ENCODE data around the gene C4orf50.
"Not testable (repeated sequence)": the region's sequence is repeated elsewhere in the genome, so short reads cannot be mapped to it uniquely, and the experiment has no call there.

The C4orf50 gene

GRCh38 chr4:5958199-5958735, 60.0 kb downstream of the C4orf50 start:
- H3K27me3 ChIP-seq (ENCODE audit: control insufficient read depth, insufficient read depth, low read length): no peaks in the 10 kb centered on the region

GRCh38 chr4:5957076-5957475, 61.2 kb downstream of the C4orf50 start:
- H3K27ac ChIP-seq (ENCODE audit: low read length): no peak overlapping the region
- DNase-seq (ENCODE audit: low read depth, low spot score): no peak
- WGBS (ENCODE audit: insufficient coverage, insufficient read length): no CpG with 5 or more reads among the region's 16 CpGs
- no peaks in the 10 kb centered on the region for H3K27me3 ChIP-seq (ENCODE audit: control insufficient read depth, insufficient read depth, low read length)
- H3K4me3 ChIP-seq (ENCODE audit: low read length): no peak overlapping the region
- H3K9me3 ChIP-seq (ENCODE audit: control insufficient read depth, insufficient read depth, low read length): no peaks in the 10 kb centered on the region
- H3K4me1 ChIP-seq (ENCODE audit: control insufficient read depth, insufficient read depth, low read length): peaks cover 2% of the 10 kb centered on the region; the same call in 1 of the 2 replicates
- no peaks in the 10 kb centered on the region for H3K36me3 ChIP-seq (ENCODE audit: control insufficient read depth, insufficient read depth, low read length)

More at GRCh38 chr4:5958199-5958735, 60.0 kb downstream of the C4orf50 start:
- DNase-seq (ENCODE audit: low read depth, low spot score): no peak
- WGBS (ENCODE audit: insufficient coverage, insufficient read length): no CpG with 5 or more reads among the region's 15 CpGs
- Histone ChIP-seq H3K36me3 (ENCODE audit: control insufficient read depth, insufficient read depth, low read length) (no peaks in the 10 kb centered on the region), H3K9me3 (ENCODE audit: control insufficient read depth, insufficient read depth, low read length) (no peaks in the 10 kb centered on the region), H3K27ac (ENCODE audit: low read length) (no peak overlapping the region), H3K4me1 (ENCODE audit: control insufficient read depth, insufficient read depth, low read length) (peaks cover 2% of the 10 kb centered on the region; the same call in 1 of the 2 replicates), H3K4me3 (ENCODE audit: low read length) (no peak overlapping the region)

GRCh38 chr4:5956285-5957021, 61.8 kb downstream of the C4orf50 start:
- Histone ChIP-seq H3K4me3 (ENCODE audit: low read length) (no peak overlapping the region), H3K27me3 (ENCODE audit: control insufficient read depth, insufficient read depth, low read length) (no peaks in the 10 kb centered on the region), H3K4me1 (ENCODE audit: control insufficient read depth, insufficient read depth, low read length) (peaks cover 2% of the 10 kb centered on the region; the same call in 1 of the 2 replicates), H3K27ac (ENCODE audit: low read length) (no peak overlapping the region), H3K36me3 (ENCODE audit: control insufficient read depth, insufficient read depth, low read length) (no peaks in the 10 kb centered on the region), H3K9me3 (ENCODE audit: control insufficient read depth, insufficient read depth, low read length) (no peaks in the 10 kb centered on the region)
- WGBS (ENCODE audit: insufficient coverage, insufficient read length): no CpG with 5 or more reads among the region's 16 CpGs
- no peak for DNase-seq (ENCODE audit: low read depth, low spot score)

- no peaks in the 10 kb centered on the region for H3K36me3 ChIP-seq (ENCODE audit: control insufficient read depth, insufficient read depth, low read length)
- H3K27me3 ChIP-seq (ENCODE audit: control insufficient read depth, insufficient read depth, low read length): no peaks in the 10 kb centered on the region
- no peak for DNase-seq (ENCODE audit: low read depth, low spot score)
- H3K4me3 ChIP-seq (ENCODE audit: low read length): no peak overlapping the region
- no peak overlapping the region for H3K27ac ChIP-seq (ENCODE audit: low read length)
- WGBS (ENCODE audit: insufficient coverage, insufficient read length): no CpG with 5 or more reads among the region's 4 CpGs
- H3K9me3 ChIP-seq (ENCODE audit: control insufficient read depth, insufficient read depth, low read length): no peaks in the 10 kb centered on the region
- peaks cover 2% of the 10 kb centered on the region; the same call in 1 of the 2 replicates for H3K4me1 ChIP-seq (ENCODE audit: control insufficient read depth, insufficient read depth, low read length)
These were observed 62.4 kb downstream of the C4orf50 start for GRCh38 chr4:5955856-5956255.

GRCh38 chr4:5955201-5955821, 62.9 kb downstream of the C4orf50 start:
- H3K4me1 ChIP-seq (ENCODE audit: control insufficient read depth, insufficient read depth, low read length): peaks cover 2% of the 10 kb centered on the region; the same call in 1 of the 2 replicates
- H3K4me3 ChIP-seq (ENCODE audit: low read length): no peak overlapping the region
- DNase-seq (ENCODE audit: low read depth, low spot score): no peak
- no peaks in the 10 kb centered on the region for H3K27me3 ChIP-seq (ENCODE audit: control insufficient read depth, insufficient read depth, low read length)
- H3K36me3 ChIP-seq (ENCODE audit: control insufficient read depth, insufficient read depth, low read length): no peaks in the 10 kb centered on the region
- no peaks in the 10 kb centered on the region for H3K9me3 ChIP-seq (ENCODE audit: control insufficient read depth, insufficient read depth, low read length)
- H3K27ac ChIP-seq (ENCODE audit: low read length): no peak overlapping the region
- no CpG with 5 or more reads among the region's 18 CpGs for WGBS (ENCODE audit: insufficient coverage, insufficient read length)

- H3K4me1 ChIP-seq (ENCODE audit: control insufficient read depth, insufficient read depth, low read length): peaks cover 2% of the 10 kb centered on the region; the same call in 1 of the 2 replicates
- H3K9me3 ChIP-seq (ENCODE audit: control insufficient read depth, insufficient read depth, low read length): no peaks in the 10 kb centered on the region
- H3K27ac ChIP-seq (ENCODE audit: low read length): no peak overlapping the region
- no peak overlapping the region for H3K4me3 ChIP-seq (ENCODE audit: low read length)
- no peaks in the 10 kb centered on the region for H3K36me3 ChIP-seq (ENCODE audit: control insufficient read depth, insufficient read depth, low read length)
- no CpG with 5 or more reads among the region's 11 CpGs for WGBS (ENCODE audit: insufficient coverage, insufficient read length)
- no peaks in the 10 kb centered on the region for H3K27me3 ChIP-seq (ENCODE audit: control insufficient read depth, insufficient read depth, low read length)
- no peak for DNase-seq (ENCODE audit: low read depth, low spot score)
These were observed 64.0 kb downstream of the C4orf50 start for GRCh38 chr4:5954056-5954760.

- Histone ChIP-seq H3K36me3 (ENCODE audit: control insufficient read depth, insufficient read depth, low read length) (no peaks in the 10 kb centered on the region), H3K4me1 (ENCODE audit: control insufficient read depth, insufficient read depth, low read length) (peaks cover 2% of the 10 kb centered on the region; the same call in 1 of the 2 replicates), H3K27me3 (ENCODE audit: control insufficient read depth, insufficient read depth, low read length) (no peaks in the 10 kb centered on the region), H3K9me3 (ENCODE audit: control insufficient read depth, insufficient read depth, low read length) (no peaks in the 10 kb centered on the region), H3K27ac (ENCODE audit: low read length) (no peak overlapping the region), H3K4me3 (ENCODE audit: low read length) (no peak overlapping the region)
- WGBS (ENCODE audit: insufficient coverage, insufficient read length): no CpG with 5 or more reads among the region's 13 CpGs
- DNase-seq (ENCODE audit: low read depth, low spot score): no peak
These were observed 65.0 kb downstream of the C4orf50 start for GRCh38 chr4:5952975-5953951.

GRCh38 chr4:5952286-5952974, 65.8 kb downstream of the C4orf50 start:
- no peak for DNase-seq (ENCODE audit: low read depth, low spot score)
- H3K4me3 ChIP-seq (ENCODE audit: low read length): no peak overlapping the region
- WGBS (ENCODE audit: insufficient coverage, insufficient read length): no CpG with 5 or more reads among the region's 22 CpGs
- H3K27me3 ChIP-seq (ENCODE audit: control insufficient read depth, insufficient read depth, low read length): no peaks in the 10 kb centered on the region
- H3K36me3 ChIP-seq (ENCODE audit: control insufficient read depth, insufficient read depth, low read length): no peaks in the 10 kb centered on the region
- H3K4me1 ChIP-seq (ENCODE audit: control insufficient read depth, insufficient read depth, low read length): peaks cover 2% of the 10 kb centered on the region; the same call in 1 of the 2 replicates
- no peaks in the 10 kb centered on the region for H3K9me3 ChIP-seq (ENCODE audit: control insufficient read depth, insufficient read depth, low read length)
- H3K27ac ChIP-seq (ENCODE audit: low read length): no peak overlapping the region

GRCh38 chr4:5946653-5947052, 71.6 kb downstream of the C4orf50 start:
- DNase-seq (ENCODE audit: low read depth, low spot score); H3K9me3 ChIP-seq (ENCODE audit: control insufficient read depth, insufficient read depth, low read length); H3K27me3 ChIP-seq (ENCODE audit: control insufficient read depth, insufficient read depth, low read length); H3K4me1 ChIP-seq (ENCODE audit: control insufficient read depth, insufficient read depth, low read length); H3K27ac ChIP-seq (ENCODE audit: low read length); H3K4me3 ChIP-seq (ENCODE audit: low read length); H3K36me3 ChIP-seq (ENCODE audit: control insufficient read depth, insufficient read depth, low read length): not testable (repeated sequence)
- no CpG with 5 or more reads among the region's 6 CpGs for WGBS (ENCODE audit: insufficient coverage, insufficient read length)
